HG03442 (cell line): ENCODE results near the gene KTN1.

Experiments used
- ATAC-seq: cut with Tn5 transposase; IDR thresholded peaks from one replicate; pipeline ENCODE4 v1.9.1; 2021; ENCODE audit warnings: mild to moderate bottlenecking, moderate library complexity; ENCODE audit not compliant: unreplicated experiment

The KTN1 gene

GRCh38 chr14:55609681-55610080 lies 29.7 kb downstream of the KTN1 start:
- ATAC-seq, result no peak

GRCh38 chr14:55610713-55611370 lies 30.8 kb downstream of the KTN1 start:
- no peak for ATAC-seq

- ATAC-seq, result no peak
These were observed 31.9 kb downstream of the KTN1 start for GRCh38 chr14:55611859-55612258.

GRCh38 chr14:55614304-55614703 lies 34.3 kb downstream of the KTN1 start:
- ATAC-seq, result no peak

GRCh38 chr14:55620277-55620676 lies 40.3 kb downstream of the KTN1 start:
- ATAC-seq, result no peak

- no peak for ATAC-seq
These were observed 41.0 kb downstream of the KTN1 start for GRCh38 chr14:55620981-55621380.

- ATAC-seq, result no peak
These were observed 41.4 kb downstream of the KTN1 start for GRCh38 chr14:55621391-55621790.

DNA sequence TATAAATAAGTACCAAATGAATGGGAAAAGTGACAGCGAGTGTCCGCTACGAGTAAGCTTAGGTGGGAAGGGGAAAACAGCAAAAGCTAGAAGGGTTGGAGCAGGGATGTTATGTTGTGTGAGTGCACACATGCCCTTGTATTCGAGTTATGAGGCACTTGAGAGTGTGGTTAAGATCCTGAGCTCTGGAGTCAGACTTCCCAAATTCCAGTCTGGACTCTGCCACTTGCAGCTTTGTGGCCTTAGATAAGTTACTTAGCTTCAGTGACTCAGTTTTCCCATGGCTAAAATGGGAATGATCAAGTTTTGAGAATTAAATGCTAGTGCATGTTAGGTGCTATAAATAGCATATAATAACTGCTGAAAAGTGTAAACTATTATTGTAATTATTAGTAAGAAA lies 44.9 kb downstream of the KTN1 start:
- ATAC-seq, result no peak

DNA sequence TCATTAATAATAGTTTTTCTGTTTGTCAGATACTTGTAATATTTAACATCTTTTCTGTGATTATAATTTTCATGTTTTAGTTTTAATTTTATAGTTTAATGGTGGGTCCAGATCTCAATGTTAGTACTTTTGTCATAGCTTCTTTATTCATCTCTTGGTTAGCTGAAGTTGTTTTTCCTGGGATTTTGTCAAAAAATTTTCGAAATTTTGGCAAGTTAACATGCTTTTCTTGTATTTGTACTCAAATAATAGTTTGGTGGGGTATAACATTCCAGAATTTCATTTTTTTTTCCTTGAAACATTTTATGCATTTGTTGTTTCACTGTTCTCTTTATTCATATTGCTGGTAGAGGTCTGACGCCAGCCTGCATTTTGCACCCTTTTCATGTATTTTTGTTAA lies 45.5 kb downstream of the KTN1 start:
- no peak for ATAC-seq

DNA sequence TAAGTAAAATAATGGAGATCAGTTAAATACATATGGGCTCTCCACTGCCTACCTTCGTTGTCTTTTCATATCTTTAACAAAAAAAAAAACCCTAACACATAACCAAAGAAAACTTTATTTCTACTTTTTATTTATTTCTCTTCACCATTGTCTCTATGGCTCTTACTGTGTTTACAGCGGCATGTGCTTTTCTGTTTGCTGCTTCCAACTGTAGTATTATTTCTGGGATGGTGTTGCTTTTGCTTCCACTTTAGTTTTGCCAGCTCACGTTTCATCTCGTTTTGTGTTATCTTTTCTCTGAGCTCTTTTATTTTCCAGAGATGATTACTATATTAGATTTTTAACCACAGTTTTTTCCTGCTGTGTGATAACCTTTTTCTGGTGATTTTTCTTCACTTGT lies 46.1 kb downstream of the KTN1 start:
- no peak for ATAC-seq

DNA sequence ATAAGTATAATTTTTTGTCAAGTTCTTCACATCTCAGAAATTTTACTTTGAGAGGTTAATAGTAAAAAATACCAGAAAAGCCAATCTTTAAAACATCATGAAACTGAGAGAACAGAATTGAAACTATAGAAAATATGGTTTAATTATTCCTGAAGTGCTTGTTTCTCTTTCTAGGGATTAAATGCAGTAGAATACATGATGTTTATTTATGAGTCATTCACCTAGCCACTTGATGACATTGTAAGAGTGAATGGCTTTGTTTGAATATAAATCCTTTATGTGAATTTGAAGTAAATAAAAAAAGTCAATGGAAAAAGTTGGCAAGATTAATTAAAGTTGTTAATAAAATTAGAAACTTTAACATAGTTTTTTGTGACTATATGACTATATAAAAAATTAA lies 48.4 kb downstream of the KTN1 start:
- ATAC-seq, result no peak

- no peak for ATAC-seq
These were observed 58.7 kb downstream of the KTN1 start for GRCh38 chr14:55638665-55639064.

DNA sequence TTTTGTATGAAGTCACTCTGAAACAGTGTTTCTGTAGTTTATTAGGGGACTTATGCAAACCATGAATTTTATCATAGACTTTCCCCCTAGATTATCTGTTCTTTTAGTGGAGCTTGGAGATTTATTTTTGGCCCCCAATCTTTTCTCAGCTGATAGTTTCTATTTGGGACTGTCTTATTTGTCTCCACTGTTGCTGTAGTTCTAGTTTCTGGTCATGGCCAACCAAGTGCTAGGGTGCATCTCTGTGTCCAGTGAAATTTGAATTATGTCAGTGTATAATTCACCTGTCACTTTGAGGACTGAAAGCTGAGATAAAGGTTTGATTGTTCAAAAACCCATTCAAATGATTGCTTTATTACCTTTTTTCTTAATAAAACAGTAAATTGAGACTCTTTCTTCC lies 61.3 kb downstream of the KTN1 start:
- ATAC-seq, result no peak

DNA sequence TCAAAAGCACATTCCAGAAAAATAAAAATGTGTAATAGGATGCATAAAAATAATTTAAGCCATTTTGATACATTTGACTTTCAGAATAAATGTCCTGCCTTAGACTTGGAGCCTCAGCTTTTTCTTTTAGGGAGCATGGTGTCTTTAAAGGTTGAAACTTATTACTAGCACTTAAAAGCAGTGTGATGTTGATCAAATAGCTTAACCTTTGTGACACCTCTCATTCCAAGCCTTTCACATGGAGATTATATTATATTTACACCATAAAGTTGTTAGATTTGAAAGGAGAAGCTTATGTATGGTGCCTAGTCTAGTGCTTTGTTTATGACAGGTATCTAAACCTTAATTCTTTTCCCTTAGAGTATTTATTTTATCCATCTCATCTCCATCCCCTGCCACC lies 61.9 kb downstream of the KTN1 start:
- ATAC-seq, result no peak

DNA sequence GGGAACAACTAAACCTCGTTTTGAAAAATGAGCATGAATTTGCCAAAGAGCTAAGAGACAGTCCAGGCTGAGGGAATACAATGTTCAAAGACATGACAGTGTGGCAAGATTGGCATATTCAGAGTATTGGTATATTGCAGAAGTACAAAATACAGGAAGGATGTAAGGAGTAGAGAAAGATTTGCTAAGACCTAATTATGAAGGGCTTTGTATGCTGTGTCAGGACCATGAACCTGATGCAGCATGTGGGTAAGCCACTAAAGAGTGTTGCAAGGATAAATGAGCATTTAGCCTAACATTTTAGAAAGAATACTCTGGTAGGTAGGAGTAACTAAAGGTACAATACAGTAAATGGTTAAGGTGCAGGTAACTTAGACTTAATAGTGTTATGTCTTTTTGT lies 65.1 kb downstream of the KTN1 start:
- ATAC-seq, result no peak

GRCh38 chr14:55645845-55646832 lies 66.1 kb downstream of the KTN1 start:
- ATAC-seq, result no peak

- ATAC-seq, result no peak
These were observed 71.0 kb downstream of the KTN1 start for GRCh38 chr14:55650992-55651391.

DNA sequence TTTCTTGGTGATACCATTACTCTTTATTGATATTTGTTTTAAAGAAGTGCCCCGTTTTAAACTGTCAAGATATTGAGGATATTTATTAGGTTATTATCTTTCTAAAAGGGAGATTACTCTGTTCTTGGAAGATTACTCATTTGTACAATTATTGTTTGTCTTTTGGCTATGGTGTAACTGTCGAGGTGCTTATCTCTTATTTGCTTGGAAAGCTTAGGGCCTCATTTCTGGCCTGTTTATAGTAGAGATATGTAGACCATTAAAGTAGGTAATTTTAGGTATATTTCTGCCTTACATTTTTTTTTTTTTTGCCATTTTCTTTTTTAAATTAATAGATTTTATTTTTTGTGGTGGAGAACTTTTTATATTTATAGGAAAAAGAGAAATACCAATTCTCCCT lies 74.2 kb downstream of the KTN1 start:
- ATAC-seq, result no peak

- no peak for ATAC-seq
These were observed 81.0 kb downstream of the KTN1 start for GRCh38 chr14:55661029-55661428.

GRCh38 chr14:55662752-55663151 lies 82.7 kb downstream of the KTN1 start:
- no peak for ATAC-seq

DNA sequence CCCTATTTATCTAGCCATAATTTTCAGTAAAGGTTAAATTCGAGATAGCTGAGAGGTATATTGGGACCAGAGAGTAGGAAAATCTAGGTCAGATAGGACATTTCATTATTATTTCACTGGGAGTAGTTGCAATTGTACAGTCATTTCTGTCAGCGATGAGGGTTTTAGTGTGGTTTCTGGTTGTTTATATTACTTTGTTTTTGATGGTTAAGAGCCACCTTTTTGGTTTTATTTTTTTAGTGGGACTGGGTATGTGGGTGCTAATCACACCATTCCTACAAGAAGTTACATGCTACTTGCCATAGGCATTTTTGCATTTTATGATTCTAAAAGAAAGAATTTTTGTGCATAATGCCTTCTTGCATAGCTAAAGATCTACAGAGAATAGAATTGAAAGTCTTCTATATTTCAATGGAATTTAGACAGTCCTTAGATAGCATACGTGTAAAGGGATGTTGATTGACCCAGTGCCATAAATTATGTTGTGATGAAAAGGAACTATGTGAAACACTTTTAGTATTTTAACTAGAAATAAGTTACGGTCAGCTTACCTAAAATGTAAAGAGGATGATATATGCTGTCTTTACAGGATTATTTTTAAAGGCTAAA lies 85.2 kb downstream of the KTN1 start:
- ATAC-seq, result peak; percentile 85

DNA sequence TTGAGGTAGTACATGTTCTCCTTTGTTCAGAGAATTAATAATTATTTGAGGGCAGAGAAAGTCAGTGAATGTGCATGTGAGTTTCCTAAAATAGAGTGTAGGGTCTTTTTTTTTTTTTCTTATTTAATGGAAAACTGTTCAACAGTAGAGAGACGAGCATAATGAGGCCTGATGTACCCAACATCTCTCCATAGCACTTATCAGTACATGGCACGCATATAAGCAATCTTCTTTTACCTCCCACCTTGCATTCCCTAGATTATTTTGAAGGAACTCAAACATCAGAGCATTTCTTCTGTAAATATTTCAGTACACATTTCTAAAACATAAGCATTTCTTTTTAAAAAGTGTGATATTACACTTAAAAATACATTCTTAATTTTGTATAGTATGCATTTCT lies 87.8 kb downstream of the KTN1 start:
- no peak for ATAC-seq
